Right ventricle myocardium inferior (tissue), 1 donor: Measurements from ENCODE around the gene FOXK2. TPM values are rescaled to one million over a fixed set of nuclear protein-coding genes. Genes with fewer than 3 reads are reported as not detected.
A peak's percentile ranks its signal among the peaks of the same experiment; 100 is the strongest.
"Not testable (repeated sequence)": the region's sequence is repeated elsewhere in the genome, so short reads cannot be mapped to it uniquely, and the experiment has no call there.

Experiments used
- ATAC-seq: fragments of 200-7000 bp; cut with Tn5 transposase; one replicate; pipeline ENCODE4 v1.9.1; 2020; ENCODE audit warnings: mild to moderate bottlenecking, moderate library complexity
- DNase-seq: peaks from one replicate; pipeline ENCODE4 v3.0.0; 2021; ENCODE audit errors: missing footprints
- intact Hi-C: fragments of 100-400 bp; cut with DNase I; formaldehyde crosslinking; loops from one replicate; pipeline ENCODE4 v1.11.0; 2022
- total RNA-seq: library from RNA; stranded (reverse); fragmentation: NEBNext Ultra II Directional; extraction: Animal tissue kit (Norgen Biotek cat#: 25700); gene quantifications from one replicate; pipeline ENCODE4 v1.2.1, GENCODE V29; 2021
- donor health status: DM: no; HTN: yes; CAD: no; lungs with severe emphysema.

Gene FOXK2
- total RNA-seq, 1 donor from 2014 or later = 39.4 TPM

DNA sequence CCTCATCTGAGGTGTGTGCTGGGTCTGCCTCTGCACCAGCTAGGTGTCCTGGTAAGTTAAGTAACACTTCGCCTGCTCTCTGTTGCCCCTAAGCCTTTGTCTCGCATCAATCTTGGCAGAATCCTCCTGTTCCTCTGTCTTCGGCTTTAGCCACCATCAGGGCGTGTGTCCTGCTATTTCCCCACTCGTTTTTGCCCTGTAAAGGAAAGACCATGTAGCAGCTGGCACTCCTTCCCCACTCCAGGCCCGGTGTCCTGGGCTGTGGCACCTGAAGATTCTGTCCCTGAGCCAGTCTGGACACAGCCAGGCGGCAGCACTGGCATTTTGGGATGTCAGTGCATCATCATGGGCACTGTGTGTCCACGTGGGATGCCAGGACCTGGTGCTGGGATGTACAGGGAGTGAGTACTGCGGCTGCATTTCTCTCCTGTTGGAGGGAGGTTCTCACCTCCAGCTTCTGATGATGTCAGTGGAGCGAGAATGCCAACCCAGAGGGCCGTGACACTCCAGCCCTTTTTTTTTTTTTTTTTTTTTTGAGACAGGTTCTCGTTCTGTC, 26.2 kb upstream of the FOXK2 start:
- no peak for DNase-seq
- intact Hi-C loops = no loop called here
- ATAC-seq = no peak

DNA sequence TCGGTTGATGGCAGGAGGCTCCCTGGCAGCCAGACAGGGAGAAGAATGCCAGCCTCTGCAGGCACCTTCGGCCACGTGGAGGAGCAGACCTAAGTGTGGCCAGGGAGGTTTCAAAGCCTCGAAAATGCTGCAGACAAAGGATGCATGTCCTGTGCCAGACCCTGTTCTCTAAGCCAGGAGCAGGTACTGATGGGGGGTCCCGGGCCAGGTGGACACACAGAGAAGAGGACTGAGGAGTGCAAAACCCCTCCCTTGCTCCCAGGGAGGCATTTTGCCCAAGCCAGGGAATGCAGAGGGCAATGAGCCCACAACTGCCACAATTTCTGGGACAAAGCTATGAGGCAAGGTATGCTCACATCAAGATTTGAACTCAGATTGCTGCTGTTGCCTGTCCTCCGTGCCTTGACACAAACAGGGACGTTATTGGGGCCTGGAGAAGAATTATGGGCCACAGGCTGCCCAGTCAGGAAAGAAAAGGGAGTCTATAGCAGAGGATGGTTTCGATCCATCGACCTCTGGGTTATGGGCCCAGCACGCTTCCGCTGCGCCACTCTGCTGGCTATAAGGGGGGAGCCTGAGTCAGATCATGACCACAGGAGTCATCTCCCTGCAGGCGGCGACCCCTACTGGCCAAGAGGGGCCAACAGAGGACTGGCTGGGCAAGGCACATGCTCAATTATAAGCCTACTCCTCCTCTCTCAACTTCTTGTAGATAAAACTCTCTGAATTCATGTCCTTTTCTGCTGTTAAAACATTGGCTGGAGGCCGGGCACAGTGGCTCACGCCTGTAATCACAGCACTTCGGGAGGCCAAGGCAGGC, 25.1 kb upstream of the FOXK2 start:
- peak; percentile 81 for ATAC-seq
- intact Hi-C loops = loop anchor here (5.0 kb wide), 1 partner anchor 58 kb away; no protein-coding TSS in a partner anchor
- peak; percentile 89 for DNase-seq

DNA sequence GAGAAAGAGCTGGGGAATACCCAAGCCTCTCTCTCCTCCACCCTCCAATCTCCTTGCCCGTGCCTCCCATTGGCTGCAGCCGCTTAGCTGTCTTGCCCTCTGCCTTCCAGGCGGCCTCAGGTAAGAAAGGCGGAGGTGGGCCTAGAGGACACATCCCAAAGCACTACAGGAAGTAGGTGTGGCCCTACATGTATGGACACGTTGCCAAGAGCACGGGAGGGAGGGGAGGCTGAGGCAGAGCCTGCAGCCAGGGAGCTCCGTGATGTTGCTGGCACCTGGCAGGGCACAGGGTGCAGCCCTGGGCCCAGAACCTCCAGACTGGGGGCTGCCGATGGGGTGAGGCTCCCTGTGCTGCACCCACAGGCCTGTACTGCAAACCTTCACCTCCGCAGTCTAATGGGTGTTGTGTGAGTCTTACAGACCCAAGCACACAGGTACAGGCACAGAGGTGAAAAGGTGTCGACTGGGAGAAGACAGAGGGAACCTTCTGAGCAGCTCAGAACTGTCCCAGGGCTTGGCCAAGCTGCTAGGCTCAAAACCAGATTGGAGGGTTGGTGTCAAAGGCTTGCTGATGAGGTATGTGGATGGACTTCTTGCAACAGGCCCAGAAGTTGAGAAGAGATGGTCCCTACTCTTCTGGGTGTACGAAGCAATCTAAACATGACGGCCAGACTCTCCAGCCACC, 23.5 kb upstream of the FOXK2 start:
- intact Hi-C loops = loop anchor here (5.0 kb wide), 1 partner anchor 56 kb away; no protein-coding TSS in a partner anchor
- DNase-seq = no peak
- no peak for ATAC-seq

DNA sequence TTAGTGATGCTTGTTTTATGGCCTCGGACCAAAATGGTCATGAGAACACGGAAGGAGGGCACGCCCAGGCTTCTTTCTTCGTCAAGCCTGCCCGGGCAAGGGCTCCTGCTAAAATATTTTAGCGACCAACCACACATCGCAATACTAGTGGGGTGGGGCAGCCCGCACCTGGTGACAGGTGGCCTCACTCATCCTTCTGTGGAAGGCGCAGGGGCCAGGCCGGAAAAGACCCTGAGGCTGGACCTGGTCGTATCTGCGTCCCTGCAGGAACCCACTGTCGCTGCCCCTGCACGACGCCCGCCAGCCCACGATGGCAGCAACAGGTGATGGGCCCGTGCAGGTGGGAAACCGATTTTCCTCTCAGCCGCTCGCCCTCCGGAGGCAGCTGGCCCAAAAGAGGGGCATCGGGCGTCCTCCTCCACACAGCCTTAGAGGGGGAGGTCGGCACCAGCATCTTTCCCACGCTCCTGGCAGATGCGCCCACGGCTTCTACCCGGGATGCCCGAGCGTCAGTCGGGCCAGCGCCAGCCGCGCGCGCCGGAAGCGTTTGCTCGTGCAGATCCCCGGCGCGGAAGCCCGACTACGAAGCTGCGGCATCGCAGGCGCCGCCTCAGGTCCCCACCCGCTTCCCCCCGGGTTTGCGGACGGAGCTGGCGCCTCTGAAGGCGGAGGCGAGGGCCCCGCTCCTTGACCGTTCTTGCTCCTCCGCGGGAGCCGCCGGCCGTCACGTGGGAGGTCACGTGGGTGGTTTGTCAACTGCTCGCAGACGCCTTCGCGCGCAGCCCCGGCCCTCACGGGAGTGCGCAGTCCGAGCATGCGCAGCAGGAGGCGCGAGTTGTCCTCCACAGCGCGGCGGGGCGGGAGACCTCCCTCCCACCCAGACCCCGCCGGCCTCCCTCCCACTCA, 22.8 kb upstream of the FOXK2 start:
- ATAC-seq (peak; percentile 87), DNase-seq (peak; percentile 99)
- intact Hi-C loops = loop anchor here (1.0 to 5.0 kb wide), 2 partner anchors 23 to 56 kb away; partner anchors contain the start of gene FOXK2

DNA sequence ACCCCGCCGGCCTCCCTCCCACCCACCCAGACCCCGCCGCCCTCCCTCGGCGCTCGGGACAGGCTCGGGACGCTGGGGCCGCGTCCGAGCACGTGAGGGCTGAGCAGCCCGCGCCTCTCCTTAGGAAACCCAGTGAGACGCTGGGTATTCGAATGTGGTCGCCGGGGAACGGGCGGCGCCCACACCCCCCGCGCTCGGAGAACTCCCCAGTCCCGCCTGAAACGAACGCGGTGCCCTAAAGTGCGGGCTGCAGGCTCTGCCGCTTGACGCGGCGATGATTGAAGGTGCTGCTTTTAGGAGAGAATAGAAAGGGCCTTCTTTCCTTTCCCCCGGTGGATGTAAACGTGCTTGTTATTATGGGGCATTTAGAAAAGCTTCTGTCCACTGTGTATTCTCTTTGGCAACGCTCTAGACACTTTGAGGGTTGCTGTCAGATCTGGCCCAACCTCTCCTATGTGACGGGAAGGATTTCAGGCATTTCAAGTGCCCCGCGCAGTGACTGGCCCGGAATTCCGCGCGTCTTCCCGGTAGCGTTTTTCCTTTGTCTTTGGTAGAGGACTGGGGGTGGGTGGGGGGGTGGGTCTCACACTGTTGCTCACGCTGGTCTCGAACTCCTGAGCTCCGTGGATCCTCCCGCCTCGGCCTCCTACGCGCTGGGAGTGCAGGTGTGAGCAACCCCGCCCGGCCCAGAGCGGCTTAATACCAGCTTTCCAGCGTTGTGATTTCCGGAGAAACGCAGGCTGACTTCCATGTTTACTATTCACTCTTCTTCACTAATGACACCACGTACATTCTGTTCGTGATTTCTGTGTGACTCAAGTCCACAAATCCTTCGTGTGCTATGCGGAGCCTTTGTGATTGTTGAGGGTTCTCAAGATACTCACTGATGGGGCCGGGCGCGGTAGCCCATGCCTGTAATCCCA, 21.8 kb upstream of the FOXK2 start:
- intact Hi-C loops = loop anchor here (1.0 to 5.0 kb wide), 2 partner anchors 22 to 55 kb away; partner anchors contain the start of gene FOXK2
- peak; percentile 56 for ATAC-seq
- peak; percentile 74 for DNase-seq

DNA sequence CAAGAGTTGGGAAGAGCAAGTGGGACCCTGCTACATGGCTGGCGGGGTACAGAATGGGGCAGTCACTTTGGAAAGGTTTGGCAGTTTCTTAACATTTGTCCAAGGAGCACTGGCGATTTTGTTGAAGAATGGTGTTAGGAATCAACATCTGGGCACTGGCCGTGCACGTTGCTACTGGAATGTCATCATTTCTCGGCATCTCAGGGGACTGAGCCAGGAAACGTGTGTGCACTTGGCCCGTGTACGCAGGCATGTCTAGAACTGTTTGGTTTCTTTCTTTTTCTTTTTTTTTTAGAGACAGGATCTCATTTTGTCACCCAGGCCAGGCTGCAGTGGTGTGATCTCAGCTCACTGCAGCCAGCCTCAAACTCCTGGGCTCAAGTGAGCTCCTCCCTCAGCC, 17.3 kb upstream of the FOXK2 start:
- ATAC-seq (no peak), DNase-seq (no peak)
- intact Hi-C loops = no loop called here

DNA sequence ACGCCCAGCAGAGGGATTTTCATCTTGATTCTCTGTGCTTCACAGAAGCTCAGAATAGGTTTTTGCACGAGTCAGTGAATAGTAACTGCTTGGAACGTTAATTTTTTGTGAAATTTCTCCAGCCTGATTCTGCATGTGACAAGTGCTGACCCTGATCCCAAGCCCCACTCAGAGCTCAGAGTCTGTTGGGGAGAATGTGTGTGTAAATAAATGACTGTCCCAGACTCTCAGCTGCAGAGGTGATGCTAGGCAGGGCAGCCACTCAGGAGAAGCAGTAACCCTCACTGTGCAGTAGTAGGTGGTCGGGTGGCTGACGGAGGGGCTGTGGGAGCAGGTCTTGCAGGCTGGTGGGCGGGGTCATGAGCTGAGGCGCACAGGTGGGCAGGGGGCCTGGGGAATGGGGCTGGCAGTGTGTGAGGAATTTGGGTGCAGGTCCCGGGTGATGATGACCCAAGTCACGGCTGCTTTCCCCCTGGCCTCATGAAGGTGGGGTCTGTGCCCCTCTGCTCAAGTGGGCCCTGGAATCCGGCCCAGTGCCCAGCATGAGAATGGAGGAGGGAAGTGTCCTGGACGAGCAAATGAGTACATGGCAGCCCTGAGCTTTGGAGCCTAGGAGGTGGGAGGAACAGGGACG, 16.3 kb upstream of the FOXK2 start:
- DNase-seq (no peak), ATAC-seq (no peak)
- intact Hi-C loops = no loop called here

DNA sequence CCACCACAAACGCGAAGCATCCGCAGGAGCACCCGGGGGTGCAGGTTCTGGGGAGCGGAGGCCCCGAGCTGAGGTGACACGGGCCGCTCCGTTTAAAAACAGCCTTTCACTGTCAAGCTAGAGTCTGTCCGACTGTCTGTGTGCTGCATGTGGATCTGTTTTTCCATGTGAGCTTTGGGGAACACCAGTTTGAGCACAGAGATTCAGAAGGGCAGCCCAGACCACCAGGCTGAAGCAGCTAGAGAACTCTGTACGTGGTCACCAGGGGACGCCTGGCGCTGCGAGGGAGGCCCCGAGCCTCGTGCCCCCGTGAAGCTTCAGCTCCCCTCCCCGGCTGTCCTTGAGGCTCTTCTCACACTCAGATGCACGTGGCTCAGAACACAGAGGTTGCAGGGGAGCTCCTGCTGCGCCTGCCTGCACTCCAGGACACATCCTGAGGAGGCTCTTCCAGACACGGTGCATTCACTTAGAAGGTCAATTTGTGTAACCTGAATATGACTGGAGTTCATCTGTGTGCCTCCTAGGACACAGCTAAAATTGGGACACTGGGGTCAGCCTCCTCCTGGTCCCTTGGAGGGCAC, 15.7 kb upstream of the FOXK2 start:
- no peak for ATAC-seq
- intact Hi-C loops = no loop called here
- no peak for DNase-seq

DNA sequence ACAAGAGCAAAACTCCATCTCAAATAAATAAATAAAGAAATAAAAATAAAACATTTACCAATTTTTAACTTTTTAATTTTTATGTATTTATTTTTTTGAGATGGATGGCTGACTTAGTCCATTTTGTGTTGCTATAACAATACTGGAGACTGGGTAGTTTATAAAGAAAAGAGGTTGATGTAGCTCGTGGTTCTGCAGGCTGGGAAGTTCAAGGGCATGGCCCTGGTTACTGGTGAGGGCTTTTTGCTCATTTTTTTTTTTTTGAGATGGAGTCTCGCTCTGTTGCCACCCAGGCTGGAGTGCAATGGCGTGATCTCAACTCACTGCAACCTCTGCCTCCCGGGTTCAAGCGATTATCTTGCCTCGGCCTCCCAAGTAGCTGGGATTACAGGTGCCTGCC, 14.2 kb upstream of the FOXK2 start:
- DNase-seq = no peak
- no peak for ATAC-seq
- intact Hi-C loops = no loop called here

DNA sequence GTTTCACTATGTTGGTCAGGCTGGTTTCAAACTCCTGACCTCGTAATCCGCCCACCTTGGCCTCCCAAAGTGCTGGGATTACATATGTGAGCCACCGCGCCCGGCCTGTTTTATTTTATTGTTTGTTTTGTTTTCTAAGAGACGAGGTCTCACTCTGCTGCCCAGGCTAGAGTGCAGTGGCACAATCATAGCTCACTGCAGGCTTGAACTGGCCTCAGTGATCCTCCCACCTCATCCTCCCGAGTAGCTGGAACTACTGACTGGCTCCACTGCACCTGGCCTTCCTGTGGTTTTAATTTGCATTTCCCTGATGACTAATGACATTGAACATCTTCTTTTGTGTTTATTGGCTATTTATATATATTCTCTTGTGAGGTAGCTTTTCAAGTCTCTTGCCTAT, 13.1 kb upstream of the FOXK2 start:
- intact Hi-C loops, DNase-seq, ATAC-seq: not testable (repeated sequence)

DNA sequence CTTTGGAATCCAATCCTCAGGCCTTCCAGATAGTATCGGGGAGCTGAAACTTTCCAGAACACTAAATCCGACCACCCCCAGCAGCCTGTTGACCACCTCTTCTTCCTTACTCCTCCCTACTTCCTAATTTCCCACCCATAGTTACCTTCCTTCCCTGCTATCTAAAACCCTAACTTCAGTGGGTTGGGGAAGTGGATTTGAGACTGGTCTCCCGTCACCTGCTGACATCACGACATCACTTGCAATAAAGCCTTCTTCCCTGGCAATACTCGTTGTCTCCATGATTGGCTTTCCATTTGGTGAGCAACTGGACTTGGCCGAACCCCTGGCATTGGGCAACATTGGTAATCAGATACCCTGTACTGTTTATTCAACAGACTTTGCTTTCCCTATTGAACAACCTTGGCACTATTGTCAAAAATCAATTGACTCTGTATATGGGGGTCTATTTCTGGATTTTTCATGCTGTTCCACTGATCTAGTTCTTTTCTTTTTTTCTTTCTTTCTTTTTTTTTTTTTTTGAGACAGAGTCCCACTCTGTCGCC, 11.8 kb upstream of the FOXK2 start:
- DNase-seq = no peak
- intact Hi-C loops = no loop called here
- ATAC-seq = no peak

DNA sequence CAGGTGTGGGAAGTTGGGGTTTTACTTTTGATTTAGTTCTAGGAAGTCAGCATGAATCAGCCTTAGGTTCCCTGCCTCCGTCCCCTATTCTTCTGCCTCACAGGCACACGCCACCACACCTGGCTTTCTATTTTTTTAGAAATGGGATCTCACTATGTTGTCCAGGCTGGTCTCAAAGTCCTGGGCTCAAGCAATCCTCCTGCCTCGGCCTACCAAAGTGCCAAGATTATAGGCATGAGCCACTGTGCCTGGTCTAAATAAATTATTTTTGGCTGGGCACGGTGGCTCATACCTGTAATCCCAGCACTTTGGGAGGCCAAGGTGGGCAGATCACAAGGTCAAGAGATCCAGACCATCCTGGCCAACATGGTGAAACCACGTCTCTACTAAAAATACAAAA, 7.9 kb upstream of the FOXK2 start:
- DNase-seq = not testable (repeated sequence)

DNA sequence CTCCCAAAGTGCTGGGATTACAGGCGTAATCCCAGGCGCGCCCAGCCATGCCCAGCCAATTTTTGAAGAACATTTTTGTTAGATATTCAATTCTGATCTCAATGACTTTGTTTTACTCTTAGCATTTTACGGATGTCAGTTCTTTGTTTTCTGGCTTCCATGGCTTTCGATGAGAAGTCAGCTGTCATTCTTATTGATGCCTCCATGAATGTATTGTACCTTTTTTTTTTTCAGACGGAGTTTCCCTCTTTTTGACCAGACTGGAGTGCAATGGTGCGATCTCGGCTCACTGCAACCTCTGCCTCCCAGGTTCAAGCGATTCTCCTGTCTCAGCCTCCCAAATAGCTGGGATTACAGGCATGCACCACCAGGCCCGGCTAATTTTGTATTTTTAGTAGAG, 5.7 kb upstream of the FOXK2 start:
- intact Hi-C loops, ATAC-seq, DNase-seq: not testable (repeated sequence)

More for the DNA sequence above, 7.9 kb upstream of the FOXK2 start:
- intact Hi-C loops, ATAC-seq: not testable (repeated sequence)

DNA sequence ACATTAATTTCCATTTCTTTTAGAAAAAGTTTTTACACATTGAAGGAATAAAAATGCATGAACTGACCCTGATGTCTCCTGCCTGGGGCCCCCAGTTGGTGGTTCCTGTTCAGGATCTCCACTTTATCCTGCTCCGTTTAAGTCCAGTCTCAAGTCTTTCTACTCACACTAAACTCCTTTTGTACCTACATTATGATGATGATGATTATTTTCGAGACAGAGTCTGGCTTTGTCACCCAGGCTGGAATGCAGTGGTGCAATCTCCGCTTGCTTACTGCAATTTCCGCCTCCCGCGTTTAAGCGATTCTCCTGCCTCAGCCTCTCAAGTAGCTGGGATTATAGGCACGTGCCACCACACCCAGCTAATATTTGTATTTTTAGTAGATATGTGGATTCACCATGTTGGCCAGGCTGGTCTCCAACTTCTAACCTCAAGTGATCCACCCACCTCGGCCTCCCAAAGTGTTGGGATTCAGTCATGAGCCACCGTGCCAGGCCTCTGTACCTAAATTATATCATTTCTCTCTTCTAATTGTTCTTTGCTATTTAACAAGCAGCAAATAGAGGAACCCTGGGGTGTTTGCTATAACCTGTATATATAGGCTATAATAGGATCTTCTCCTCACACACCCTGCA, 2.2 kb upstream of the FOXK2 start:
- DNase-seq (no peak), ATAC-seq (no peak)
- intact Hi-C loops = loop anchor here (5.0 kb wide), 1 partner anchor 35 kb away; no protein-coding TSS in a partner anchor

DNA sequence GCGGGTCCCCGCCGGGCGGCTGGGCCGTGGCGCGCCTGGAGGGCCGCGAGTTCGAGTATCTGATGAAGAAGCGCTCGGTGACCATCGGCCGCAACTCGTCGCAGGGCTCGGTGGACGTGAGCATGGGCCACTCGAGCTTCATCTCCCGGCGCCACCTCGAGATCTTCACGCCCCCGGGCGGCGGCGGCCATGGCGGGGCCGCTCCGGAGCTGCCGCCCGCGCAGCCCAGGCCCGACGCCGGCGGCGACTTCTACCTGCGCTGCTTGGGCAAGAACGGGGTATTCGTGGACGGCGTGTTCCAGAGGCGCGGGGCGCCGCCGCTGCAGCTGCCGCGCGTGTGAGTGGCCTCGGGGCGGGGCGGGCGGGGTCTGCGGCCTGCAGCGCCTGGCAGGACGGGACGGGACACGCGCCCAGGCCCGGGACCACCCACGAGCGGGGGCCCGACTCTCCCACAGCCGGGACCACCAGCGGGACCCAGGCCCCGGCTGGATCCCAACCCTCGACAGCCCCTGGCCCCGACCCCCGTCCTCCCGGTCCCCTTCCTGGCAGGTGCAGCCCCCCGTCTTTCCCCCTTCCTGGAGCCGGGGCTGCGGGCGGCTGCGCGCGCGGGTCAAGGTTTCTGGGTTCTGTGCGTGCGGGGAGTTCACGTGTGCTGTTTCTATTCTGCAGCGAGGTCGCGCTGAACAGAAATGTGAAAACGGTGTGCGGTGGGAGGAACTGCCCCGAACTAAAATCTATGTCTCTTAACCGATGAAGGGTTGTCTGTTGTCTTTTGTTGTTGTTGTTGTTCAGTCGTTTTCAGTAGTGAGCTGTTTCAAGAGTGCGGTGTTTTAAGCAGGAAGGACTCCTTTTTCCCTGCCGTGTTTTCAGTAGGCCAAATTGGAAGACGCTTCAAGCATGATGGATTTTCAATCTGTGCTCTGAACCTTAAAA, 705 bp downstream of the FOXK2 start:
- no peak for DNase-seq
- intact Hi-C loops = loop anchor here (1.0 to 5.0 kb wide), 2 partner anchors 23 to 32 kb away; no protein-coding TSS in a partner anchor
- ATAC-seq = no peak
